Progenitor cell of endocrine pancreas (in vitro differentiated cells): ENCODE results near the gene UBASH3B. TPM values are rescaled to one million over a fixed set of nuclear protein-coding genes. Genes with fewer than 3 reads are reported as not detected.
A peak's percentile ranks its signal among the peaks of the same experiment; 100 is the strongest.

Experiments
- DNase-seq: peaks from one replicate; pipeline ENCODE4 v3.0.0; 2021; ENCODE audit warnings: low spot score; ENCODE audit not compliant: unreplicated experiment
- H3K27ac Mint-ChIP-seq: 2 replicates; pipeline ENCODE4 v1.8.0; 2021; ENCODE audit warnings: mild to moderate bottlenecking, moderate library complexity, mixed read lengths
- H3K27me3 Mint-ChIP-seq: 2 replicates; pipeline ENCODE4 v1.8.0; 2021; ENCODE audit warnings: mixed read lengths
- H3K36me3 Mint-ChIP-seq: 2 replicates; pipeline ENCODE4 v1.8.0; 2022; ENCODE audit warnings: mixed read lengths; ENCODE audit not compliant: insufficient read depth
- H3K4me1 Mint-ChIP-seq: 2 replicates; pipeline ENCODE4 v1.8.0; 2021; ENCODE audit warnings: low read depth, mixed read lengths
- H3K4me3 Mint-ChIP-seq: 2 replicates; pipeline ENCODE4 v1.8.0; 2021; ENCODE audit warnings: low read depth, mild to moderate bottlenecking, moderate library complexity, mixed read lengths
- H3K9me3 Mint-ChIP-seq: 2 replicates; pipeline ENCODE4 v1.8.0; 2021; ENCODE audit warnings: low read depth, mixed read lengths
- total RNA-seq: library from RNA; stranded (reverse); gene quantifications from 2 replicates; pipeline ENCODE4 v1.2.1, GENCODE V29; 2021
- TF ChIP-seq, protein P1 (sequence below): fragments of 200-600 bp; sonication (generic); IDR thresholded peaks from one replicate; pipeline ENCODE4 v1.5.0; 2021; ENCODE audit warnings: antibody characterized with exemption, mild to moderate bottlenecking; ENCODE audit not compliant: unreplicated experiment

Gene UBASH3B
- total RNA-seq, 1 donor from 2014 or later, result 2.4 TPM

DNA sequence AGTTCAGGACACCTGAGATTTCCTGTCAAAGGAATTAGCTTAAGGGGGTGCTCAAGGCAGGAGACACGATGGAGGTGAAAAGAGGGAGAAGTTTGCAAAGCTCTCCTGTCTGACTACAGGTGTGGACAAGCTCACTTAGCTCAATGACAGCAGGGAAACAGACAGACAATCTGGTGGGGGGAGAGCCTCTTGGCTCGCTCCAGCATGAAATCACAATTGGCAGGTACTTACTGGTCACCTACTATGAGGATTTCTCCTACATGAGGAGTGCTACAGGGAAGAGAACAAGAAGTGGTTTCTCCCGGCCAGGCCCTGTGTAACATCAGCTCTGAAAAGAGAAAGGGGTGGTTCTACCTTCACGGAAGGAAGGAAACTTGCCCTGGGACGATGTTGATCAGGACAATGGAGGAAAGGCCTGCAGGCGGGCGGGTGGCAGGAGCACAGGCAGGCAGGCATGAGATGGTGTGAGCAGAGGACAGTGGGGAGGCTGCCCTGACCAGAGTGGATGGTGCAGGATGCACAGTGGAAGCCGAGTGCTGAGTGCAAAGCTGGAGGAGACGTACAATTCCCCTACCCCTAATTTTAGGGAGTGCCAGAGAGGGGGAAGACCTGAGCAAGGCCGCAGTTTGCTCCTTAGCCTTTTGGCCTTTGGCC is 124.9 kb downstream of the UBASH3B start:
- Mint-ChIP-seq H3K9me3 (no peaks in the 10 kb centered on the region), H3K4me3 (no peak overlapping the region), H3K27ac (no peak overlapping the region), H3K4me1 (peaks cover 8% of the 10 kb centered on the region), H3K27me3 (peaks cover 43% of the 10 kb centered on the region), H3K36me3 (no peaks in the 10 kb centered on the region)
- no peak for DNase-seq
- TF ChIP-seq, protein P1, sequence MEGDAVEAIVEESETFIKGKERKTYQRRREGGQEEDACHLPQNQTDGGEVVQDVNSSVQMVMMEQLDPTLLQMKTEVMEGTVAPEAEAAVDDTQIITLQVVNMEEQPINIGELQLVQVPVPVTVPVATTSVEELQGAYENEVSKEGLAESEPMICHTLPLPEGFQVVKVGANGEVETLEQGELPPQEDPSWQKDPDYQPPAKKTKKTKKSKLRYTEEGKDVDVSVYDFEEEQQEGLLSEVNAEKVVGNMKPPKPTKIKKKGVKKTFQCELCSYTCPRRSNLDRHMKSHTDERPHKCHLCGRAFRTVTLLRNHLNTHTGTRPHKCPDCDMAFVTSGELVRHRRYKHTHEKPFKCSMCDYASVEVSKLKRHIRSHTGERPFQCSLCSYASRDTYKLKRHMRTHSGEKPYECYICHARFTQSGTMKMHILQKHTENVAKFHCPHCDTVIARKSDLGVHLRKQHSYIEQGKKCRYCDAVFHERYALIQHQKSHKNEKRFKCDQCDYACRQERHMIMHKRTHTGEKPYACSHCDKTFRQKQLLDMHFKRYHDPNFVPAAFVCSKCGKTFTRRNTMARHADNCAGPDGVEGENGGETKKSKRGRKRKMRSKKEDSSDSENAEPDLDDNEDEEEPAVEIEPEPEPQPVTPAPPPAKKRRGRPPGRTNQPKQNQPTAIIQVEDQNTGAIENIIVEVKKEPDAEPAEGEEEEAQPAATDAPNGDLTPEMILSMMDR, result no peak

DNA sequence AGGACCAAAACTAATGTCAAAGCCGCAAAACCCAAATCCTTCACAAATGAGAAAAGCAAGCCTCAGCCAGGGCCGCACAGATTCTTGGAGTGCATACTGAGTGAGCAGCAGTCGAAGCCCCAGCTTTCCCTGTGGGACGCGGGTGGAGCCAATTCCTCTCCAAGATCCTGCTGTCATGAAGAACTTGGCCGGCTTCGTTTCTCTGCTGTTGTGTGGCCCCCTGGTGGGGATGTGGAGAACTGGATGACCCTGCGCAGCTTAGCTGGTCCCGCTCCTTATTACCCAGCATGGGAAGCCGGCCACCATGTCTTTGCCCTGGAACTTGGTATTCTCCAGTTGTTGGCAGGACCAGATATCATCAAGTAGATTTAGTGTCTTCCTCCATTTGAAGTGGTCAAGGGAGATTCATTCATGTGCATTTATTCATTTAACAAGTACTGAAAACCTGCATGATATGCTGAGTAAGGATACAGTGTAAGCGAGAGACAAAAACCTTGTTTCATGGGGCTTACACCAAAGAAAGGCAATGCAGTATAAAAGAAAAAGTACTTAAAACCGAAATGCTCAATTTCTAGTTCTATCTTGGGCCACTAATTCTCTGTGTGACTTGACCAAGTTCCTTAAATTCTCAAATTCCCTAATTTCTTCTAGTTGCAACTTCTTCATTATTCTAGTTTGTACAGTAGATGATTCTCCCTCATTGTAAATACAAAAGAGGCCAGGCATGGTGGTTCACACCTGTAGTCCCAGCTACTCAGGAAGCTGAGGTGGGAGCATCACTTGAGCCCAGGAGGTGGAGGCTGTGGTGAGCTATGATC is 126.1 kb downstream of the UBASH3B start:
- peak; percentile 71 for DNase-seq
- Mint-ChIP-seq H3K4me1 (peaks cover 8% of the 10 kb centered on the region), H3K27ac (no peak overlapping the region), H3K36me3 (no peaks in the 10 kb centered on the region), H3K9me3 (no peaks in the 10 kb centered on the region), H3K27me3 (peaks cover 36% of the 10 kb centered on the region), H3K4me3 (no peak overlapping the region)
- TF ChIP-seq, protein P1, result peak; percentile 90

DNA sequence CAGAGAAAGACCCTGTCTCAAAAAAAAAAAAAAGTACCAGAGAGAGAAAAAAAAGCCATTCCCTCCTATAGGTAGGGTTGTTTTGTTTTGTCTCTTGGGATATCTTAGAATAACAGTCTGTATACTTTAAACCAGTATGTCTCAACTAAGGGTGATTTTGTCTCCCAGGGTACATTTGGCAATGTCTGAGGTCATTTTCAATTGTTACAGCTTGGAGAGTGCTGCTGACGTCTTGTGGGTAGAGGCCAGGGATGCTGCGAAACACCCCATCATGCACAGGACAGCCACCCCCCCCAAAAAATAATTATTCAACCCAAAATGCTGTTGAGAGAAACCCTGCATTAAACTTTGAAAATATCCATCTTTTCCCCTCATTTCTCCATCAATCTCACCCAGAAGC is 126.7 kb downstream of the UBASH3B start:
- DNase-seq, result no peak
- H3K36me3 Mint-ChIP-seq, result no peaks in the 10 kb centered on the region
- H3K4me1 Mint-ChIP-seq, result peaks cover 8% of the 10 kb centered on the region
- no peak overlapping the region for H3K4me3 Mint-ChIP-seq
- no peak overlapping the region for H3K27ac Mint-ChIP-seq
- TF ChIP-seq, protein P1, result no peak
- H3K27me3 Mint-ChIP-seq, result peaks cover 36% of the 10 kb centered on the region
- H3K9me3 Mint-ChIP-seq, result no peaks in the 10 kb centered on the region

DNA sequence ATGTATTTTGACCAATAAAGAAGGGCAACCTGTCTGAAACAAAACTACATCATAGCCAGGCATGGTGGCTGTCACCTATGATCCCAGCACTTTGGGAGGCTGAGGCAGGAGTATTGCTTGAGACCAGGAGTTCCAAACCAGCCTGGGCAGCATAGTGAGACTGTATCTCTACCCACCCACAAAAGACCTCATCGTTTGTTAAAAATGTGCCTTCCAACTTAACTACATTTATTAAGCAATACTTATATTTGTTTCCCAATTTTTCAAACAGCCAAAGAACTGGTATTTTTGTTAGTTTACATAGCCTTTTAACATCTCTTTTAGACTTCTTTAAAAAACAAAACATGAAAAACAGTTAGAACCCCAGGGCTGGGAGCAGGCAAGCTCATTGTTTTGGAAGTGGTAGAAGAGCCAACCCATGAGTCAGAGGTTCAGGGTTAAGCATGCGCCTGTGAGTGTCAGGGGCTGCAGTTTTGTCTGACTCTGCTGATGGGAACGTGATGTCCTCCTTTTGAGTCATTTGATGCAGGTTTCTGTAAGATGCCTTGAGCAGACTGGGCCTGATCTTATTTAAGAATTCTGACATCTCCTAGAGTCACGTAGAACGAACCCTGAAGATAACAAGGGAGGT is 128.9 kb downstream of the UBASH3B start:
- no peak for DNase-seq
- Mint-ChIP-seq H3K9me3 (no peaks in the 10 kb centered on the region), H3K4me3 (no peak overlapping the region), H3K27me3 (peaks cover 28% of the 10 kb centered on the region), H3K36me3 (no peaks in the 10 kb centered on the region), H3K4me1 (peaks cover 8% of the 10 kb centered on the region), H3K27ac (no peak overlapping the region)
- TF ChIP-seq, protein P1, result no peak

DNA sequence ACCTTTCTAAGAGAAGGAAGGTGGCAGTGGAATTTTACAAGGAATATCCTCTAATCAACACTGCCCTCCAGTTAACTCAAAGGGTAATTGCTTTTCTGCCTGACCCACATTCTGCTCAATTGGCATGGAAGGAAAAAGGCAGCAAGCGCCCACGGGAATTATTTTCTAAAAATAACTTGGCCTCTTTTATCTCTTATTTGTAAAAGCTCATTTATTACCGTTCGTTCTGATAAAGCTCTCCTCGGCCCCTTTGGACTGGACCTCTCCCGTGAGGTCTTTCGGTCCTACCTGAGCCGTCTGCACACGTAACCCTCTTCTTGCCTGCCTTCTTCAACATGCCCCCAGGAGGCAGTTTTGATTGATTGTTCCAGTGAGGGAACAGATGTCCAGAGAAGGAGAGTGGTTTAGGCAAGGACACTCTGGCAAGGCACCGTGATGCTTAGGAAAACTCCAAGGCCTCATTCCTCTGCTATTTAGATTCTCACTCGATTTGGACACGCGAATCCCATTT is 129.6 kb downstream of the UBASH3B start:
- H3K9me3 Mint-ChIP-seq, result no peaks in the 10 kb centered on the region
- H3K36me3 Mint-ChIP-seq, result no peaks in the 10 kb centered on the region
- H3K4me3 Mint-ChIP-seq, result no peak overlapping the region
- H3K27ac Mint-ChIP-seq, result no peak overlapping the region
- TF ChIP-seq, protein P1, result no peak
- DNase-seq, result no peak
- H3K27me3 Mint-ChIP-seq, result peaks cover 22% of the 10 kb centered on the region
- H3K4me1 Mint-ChIP-seq, result peaks cover 8% of the 10 kb centered on the region
